H9 (cell line): ENCODE measurements around the gene SYNJ1. TPM values are rescaled to one million over a fixed set of nuclear protein-coding genes. Genes with fewer than 3 reads are reported as not detected.

Source experiments
- DNase-seq: peaks from one replicate; pipeline ENCODE4 v3.0.0-alpha.2; 2017
- H2AFZ ChIP-seq: one replicate; pipeline ENCODE4 v1.6.1; 2013; ENCODE audit warnings: mild to moderate bottlenecking, low read length, control low read depth, moderate library complexity
- H2AK5ac ChIP-seq: 2 replicates; pipeline ENCODE4 v1.6.1; 2013; ENCODE audit warnings: low read length, control low read depth, mixed read lengths; ENCODE audit not compliant: insufficient read length
- H2BK120ac ChIP-seq: one replicate; pipeline ENCODE4 v1.6.1; 2013; ENCODE audit warnings: low read depth, mild to moderate bottlenecking, low read length, control low read depth, inconsistent platforms; ENCODE audit not compliant: poor library complexity, severe bottlenecking
- H2BK12ac ChIP-seq: 2 replicates; pipeline ENCODE4 v1.6.1; 2013; ENCODE audit warnings: low read length, control low read depth, mixed read lengths, low read depth; ENCODE audit not compliant: insufficient read length
- H2BK15ac ChIP-seq: 2 replicates; pipeline ENCODE4 v1.6.1; 2013; ENCODE audit warnings: low read depth, low read length, control low read depth
- H2BK20ac ChIP-seq: one replicate; pipeline ENCODE4 v1.6.1; 2013; ENCODE audit warnings: low read depth, mild to moderate bottlenecking, low read length, control low read depth, inconsistent platforms; ENCODE audit not compliant: poor library complexity, severe bottlenecking
- H2BK5ac ChIP-seq: 2 replicates; pipeline ENCODE4 v1.6.1; 2013; ENCODE audit warnings: low read length, control low read depth, mixed read lengths; ENCODE audit not compliant: insufficient read length
- H3K14ac ChIP-seq: 2 replicates; pipeline ENCODE4 v1.6.1; 2013; ENCODE audit warnings: low read length, control low read depth; ENCODE audit not compliant: insufficient read depth
- H3K18ac ChIP-seq: 2 replicates; pipeline ENCODE4 v1.6.1; 2013; ENCODE audit warnings: low read depth, mild to moderate bottlenecking, mixed read lengths, low read length, control low read depth; ENCODE audit not compliant: insufficient read length
- H3K23ac ChIP-seq: 2 replicates; pipeline ENCODE4 v1.6.1; 2013; ENCODE audit warnings: low read length, control low read depth, mixed read lengths, low read depth; ENCODE audit not compliant: insufficient read length
- H3K23me2 ChIP-seq: 2 replicates; pipeline ENCODE4 v1.6.1; 2013; ENCODE audit warnings: low read depth, mild to moderate bottlenecking, mixed read lengths, low read length, control low read depth; ENCODE audit not compliant: insufficient read length, poor library complexity, severe bottlenecking
- H3K27ac ChIP-seq: 2 replicates; pipeline ENCODE4 v1.5.1; 2013; ENCODE audit warnings: low read length, control low read depth, mixed read lengths, low read depth; ENCODE audit not compliant: insufficient read length
- H3K27me3 ChIP-seq: 2 replicates; pipeline ENCODE4 v1.6.1; 2013; ENCODE audit warnings: low read length, control low read depth, inconsistent platforms; ENCODE audit not compliant: insufficient read depth
- H3K4ac ChIP-seq: 2 replicates; pipeline ENCODE4 v1.6.1; 2013; ENCODE audit warnings: low read depth, mild to moderate bottlenecking, control low read depth, inconsistent platforms, low read length, moderate library complexity
- H3K4me1 ChIP-seq: 2 replicates; pipeline ENCODE4 v1.6.1; 2013; ENCODE audit warnings: low read length, control low read depth, inconsistent platforms; ENCODE audit not compliant: insufficient read depth
- H3K4me2 ChIP-seq: 2 replicates; pipeline ENCODE4 v1.6.1; 2013; ENCODE audit warnings: low read length, control low read depth, mixed read lengths; ENCODE audit not compliant: insufficient read length, insufficient read depth
- H3K56ac ChIP-seq: 2 replicates; pipeline ENCODE4 v1.6.1; 2013; ENCODE audit warnings: low read depth, mild to moderate bottlenecking, mixed read lengths, low read length, control low read depth; ENCODE audit not compliant: insufficient read length
- H3K79me1 ChIP-seq: 2 replicates; pipeline ENCODE4 v1.6.1; 2013; ENCODE audit warnings: low read depth, mild to moderate bottlenecking, moderate library complexity, low read length, control low read depth, inconsistent platforms; ENCODE audit not compliant: insufficient read depth, poor library complexity, severe bottlenecking
- H3K79me2 ChIP-seq: 2 replicates; pipeline ENCODE4 v1.6.1; 2013; ENCODE audit warnings: low read length, control low read depth, inconsistent platforms; ENCODE audit not compliant: insufficient read depth
- H3K9ac ChIP-seq: 2 replicates; pipeline ENCODE4 v1.6.1; 2013; ENCODE audit warnings: low read length, control low read depth, mixed read lengths; ENCODE audit not compliant: insufficient read length; ENCODE audit errors: extremely low read depth
- H3K9me3 ChIP-seq: one replicate; pipeline ENCODE4 v1.6.1; 2013; ENCODE audit warnings: low read depth, low read length, inconsistent platforms; ENCODE audit not compliant: control insufficient read depth
- H3T11ph ChIP-seq: one replicate; pipeline ENCODE4 v1.6.1; 2013; ENCODE audit warnings: mild to moderate bottlenecking, low read length, control low read depth, inconsistent platforms
- H4K20me1 ChIP-seq: one replicate; pipeline ENCODE4 v1.6.1; 2013; ENCODE audit not compliant: control insufficient read depth, insufficient read length, insufficient read depth
- H4K5ac ChIP-seq: 2 replicates; pipeline ENCODE4 v1.6.1; 2013; ENCODE audit warnings: low read depth, mild to moderate bottlenecking, mixed read lengths, low read length, control low read depth; ENCODE audit not compliant: insufficient read length
- H4K8ac ChIP-seq: replicated peaks from 2 replicates; pipeline ENCODE4 v1.6.1; 2013; ENCODE audit warnings: low read length, control low read depth, mixed read lengths, low read depth; ENCODE audit not compliant: insufficient read length
- H4K91ac ChIP-seq: 2 replicates; pipeline ENCODE4 v1.6.1; 2013; ENCODE audit warnings: low read depth, mild to moderate bottlenecking, moderate library complexity, mixed read lengths, low read length, control low read depth; ENCODE audit not compliant: insufficient read length
- H3K27ac Mint-ChIP-seq, 3 experiments: 2 replicates in 2 of 3; 3 replicates in 1 of 3; pipeline ENCODE4 v1.8.0; 2020 to 2021; ENCODE audit warnings: mixed read lengths in 3 of 3, mild to moderate bottlenecking in 1 of 3, moderate library complexity in 1 of 3
- H3K27me3 Mint-ChIP-seq: 2 replicates; pipeline ENCODE4 v1.8.0; 2021; ENCODE audit warnings: low read depth, mild to moderate bottlenecking, moderate library complexity, mixed read lengths
- H3K36me3 Mint-ChIP-seq, 3 experiments: 2 replicates in 2 of 3; 3 replicates in 1 of 3; pipeline ENCODE4 v1.8.0; 2020 to 2021; ENCODE audit warnings: low read depth in 3 of 3, mixed read lengths in 3 of 3; ENCODE audit not compliant: insufficient read depth in 1 of 3
- H3K4me1 Mint-ChIP-seq, 2 experiments: 2 replicates each; pipeline ENCODE4 v1.8.0; 2020; ENCODE audit warnings: mixed read lengths in 2 of 2
- H3K4me3 Mint-ChIP-seq, 2 experiments: 2 replicates in 1 of 2; 3 replicates in 1 of 2; pipeline ENCODE4 v1.8.0; 2020 to 2021; ENCODE audit warnings: mild to moderate bottlenecking in 2 of 2, mixed read lengths in 2 of 2, moderate library complexity in 1 of 2
- H3K9me3 Mint-ChIP-seq, 2 experiments: 2 replicates in 1 of 2; 3 replicates in 1 of 2; pipeline ENCODE4 v1.8.0; 2020; ENCODE audit warnings: mild to moderate bottlenecking in 2 of 2, mixed read lengths in 2 of 2, moderate library complexity in 1 of 2
- WGBS: extraction: QIAGEN DNeasy Blood & Tissue Kit; methylation state at CpG from one replicate; pipeline ENCODE4 v1.1.7; 2013; ENCODE audit warnings: missing lambda C conversion rate, low lambda C conversion rate, mixed read lengths; ENCODE audit not compliant: insufficient read length; ENCODE audit errors: extremely low coverage; 5-methylcytosine and 5-hydroxymethylcytosine counted together
- total RNA-seq: library from RNA; stranded (reverse); gene quantifications from 2 replicates; pipeline ENCODE4 v1.2.1, GENCODE V29; 2021
- TF ChIP-seq, protein P1 (sequence below): fragments of 200-600 bp; sonication (generic); conservative IDR thresholded peaks from 3 replicates; pipeline ENCODE4 v1.8.0; 2021; ENCODE audit warnings: antibody characterized with exemption, mild to moderate bottlenecking

The SYNJ1 gene
- total RNA-seq, 1 experiment from 2014 or later = 7.1 TPM

DNA sequence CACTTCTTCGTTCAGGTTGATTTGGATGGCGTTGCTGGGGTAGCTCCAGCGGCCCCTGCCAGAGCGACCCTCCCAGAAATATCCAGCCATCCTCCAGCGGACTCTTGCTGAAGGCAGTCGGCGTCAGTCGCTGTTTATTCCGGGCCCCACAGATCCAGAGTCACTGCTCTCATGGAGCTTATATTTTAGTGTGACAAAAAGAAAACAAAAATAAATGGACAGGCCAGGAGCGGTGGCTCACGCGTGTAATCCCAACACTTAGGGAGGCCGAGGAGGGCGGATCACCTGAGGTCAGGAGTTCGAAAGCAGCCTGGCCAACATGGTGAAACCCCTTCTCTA lies 114.8 kb downstream of the SYNJ1 start:
- no peak overlapping the region for H4K91ac ChIP-seq
- peaks cover 6 to 18% (median 15%) of the 10 kb centered on the region in 3 experiments; a peak in 6 of 7 replicates for H3K36me3 Mint-ChIP-seq
- H3K9ac ChIP-seq = peak overlapping the region; percentile 48
- H3K23ac ChIP-seq = no peak overlapping the region
- H3K4me2 ChIP-seq = peak overlapping the region; percentile 69
- H3K9me3 ChIP-seq = no peaks in the 10 kb centered on the region
- H3K4me1 ChIP-seq = no peaks in the 10 kb centered on the region; the same call in 1 of the 2 replicates
- H2BK5ac ChIP-seq = no peak overlapping the region
- H3K4ac ChIP-seq = no peak overlapping the region
- H3K27me3 ChIP-seq = no peaks in the 10 kb centered on the region
- H2BK15ac ChIP-seq = no peak overlapping the region
- no peaks in the 10 kb centered on the region for H4K20me1 ChIP-seq
- no peaks in the 10 kb centered on the region for H3K79me2 ChIP-seq
- TF ChIP-seq, protein P1, sequence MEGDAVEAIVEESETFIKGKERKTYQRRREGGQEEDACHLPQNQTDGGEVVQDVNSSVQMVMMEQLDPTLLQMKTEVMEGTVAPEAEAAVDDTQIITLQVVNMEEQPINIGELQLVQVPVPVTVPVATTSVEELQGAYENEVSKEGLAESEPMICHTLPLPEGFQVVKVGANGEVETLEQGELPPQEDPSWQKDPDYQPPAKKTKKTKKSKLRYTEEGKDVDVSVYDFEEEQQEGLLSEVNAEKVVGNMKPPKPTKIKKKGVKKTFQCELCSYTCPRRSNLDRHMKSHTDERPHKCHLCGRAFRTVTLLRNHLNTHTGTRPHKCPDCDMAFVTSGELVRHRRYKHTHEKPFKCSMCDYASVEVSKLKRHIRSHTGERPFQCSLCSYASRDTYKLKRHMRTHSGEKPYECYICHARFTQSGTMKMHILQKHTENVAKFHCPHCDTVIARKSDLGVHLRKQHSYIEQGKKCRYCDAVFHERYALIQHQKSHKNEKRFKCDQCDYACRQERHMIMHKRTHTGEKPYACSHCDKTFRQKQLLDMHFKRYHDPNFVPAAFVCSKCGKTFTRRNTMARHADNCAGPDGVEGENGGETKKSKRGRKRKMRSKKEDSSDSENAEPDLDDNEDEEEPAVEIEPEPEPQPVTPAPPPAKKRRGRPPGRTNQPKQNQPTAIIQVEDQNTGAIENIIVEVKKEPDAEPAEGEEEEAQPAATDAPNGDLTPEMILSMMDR = no peak
- no peak overlapping the region for H3K56ac ChIP-seq
- no peak overlapping the region for H4K8ac ChIP-seq
- H3K9me3 Mint-ChIP-seq = no peaks in the 10 kb centered on the region
- peaks cover 6% of the 10 kb centered on the region for H3K79me1 ChIP-seq
- peak overlapping the region; percentile 97 to 98 for H3K4me3 Mint-ChIP-seq
- peak overlapping the region; percentile 98 to 99 (median 99); a peak in 6 of 7 replicates for H3K27ac Mint-ChIP-seq
- peak overlapping the region; percentile 56 for H3K18ac ChIP-seq
- WGBS = no CpG with 5 or more reads among the region's 15 CpGs
- H4K5ac ChIP-seq = no peak overlapping the region
- H3K27ac ChIP-seq = peak overlapping the region; percentile 2
- H2AK5ac ChIP-seq = no peak overlapping the region
- no peak overlapping the region for H2BK120ac ChIP-seq
- H2BK20ac ChIP-seq = no peak overlapping the region
- no peak overlapping the region for H3T11ph ChIP-seq
- H2BK12ac ChIP-seq = no peak overlapping the region
- DNase-seq = no peak
- no peaks in the 10 kb centered on the region for H3K23me2 ChIP-seq
- 0 out of 2 replicates have a peak overlapping the region, but pooled peaks have one; percentile 37 for H3K14ac ChIP-seq
- H2AFZ ChIP-seq = no peak overlapping the region
- peaks cover 5% of the 10 kb centered on the region; the same call in 1 of the 2 replicates for H3K27me3 Mint-ChIP-seq
- H3K4me1 Mint-ChIP-seq = peaks cover 5 to 8% of the 10 kb centered on the region in 2 experiments; a peak in 3 of 4 replicates
